Activated T-cell treated with anti-CD3 and anti-CD28 coated beads, Interleukin-2, amount 50 U/mL, for 48 hours (primary cell): ENCODE results near the gene RABEP1.
A peak's percentile ranks its signal among the peaks of the same experiment; 100 is the strongest.
"Not testable (repeated sequence)": the region's sequence is repeated elsewhere in the genome, so short reads cannot be mapped to it uniquely, and the experiment has no call there.

Experiments
- DNase-seq, 2 experiments: peaks; one replicate each; pipeline ENCODE4 v3.0.0-alpha.2; 2020

Gene RABEP1, protein sequence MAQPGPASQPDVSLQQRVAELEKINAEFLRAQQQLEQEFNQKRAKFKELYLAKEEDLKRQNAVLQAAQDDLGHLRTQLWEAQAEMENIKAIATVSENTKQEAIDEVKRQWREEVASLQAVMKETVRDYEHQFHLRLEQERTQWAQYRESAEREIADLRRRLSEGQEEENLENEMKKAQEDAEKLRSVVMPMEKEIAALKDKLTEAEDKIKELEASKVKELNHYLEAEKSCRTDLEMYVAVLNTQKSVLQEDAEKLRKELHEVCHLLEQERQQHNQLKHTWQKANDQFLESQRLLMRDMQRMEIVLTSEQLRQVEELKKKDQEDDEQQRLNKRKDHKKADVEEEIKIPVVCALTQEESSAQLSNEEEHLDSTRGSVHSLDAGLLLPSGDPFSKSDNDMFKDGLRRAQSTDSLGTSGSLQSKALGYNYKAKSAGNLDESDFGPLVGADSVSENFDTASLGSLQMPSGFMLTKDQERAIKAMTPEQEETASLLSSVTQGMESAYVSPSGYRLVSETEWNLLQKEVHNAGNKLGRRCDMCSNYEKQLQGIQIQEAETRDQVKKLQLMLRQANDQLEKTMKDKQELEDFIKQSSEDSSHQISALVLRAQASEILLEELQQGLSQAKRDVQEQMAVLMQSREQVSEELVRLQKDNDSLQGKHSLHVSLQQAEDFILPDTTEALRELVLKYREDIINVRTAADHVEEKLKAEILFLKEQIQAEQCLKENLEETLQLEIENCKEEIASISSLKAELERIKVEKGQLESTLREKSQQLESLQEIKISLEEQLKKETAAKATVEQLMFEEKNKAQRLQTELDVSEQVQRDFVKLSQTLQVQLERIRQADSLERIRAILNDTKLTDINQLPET

DNA sequence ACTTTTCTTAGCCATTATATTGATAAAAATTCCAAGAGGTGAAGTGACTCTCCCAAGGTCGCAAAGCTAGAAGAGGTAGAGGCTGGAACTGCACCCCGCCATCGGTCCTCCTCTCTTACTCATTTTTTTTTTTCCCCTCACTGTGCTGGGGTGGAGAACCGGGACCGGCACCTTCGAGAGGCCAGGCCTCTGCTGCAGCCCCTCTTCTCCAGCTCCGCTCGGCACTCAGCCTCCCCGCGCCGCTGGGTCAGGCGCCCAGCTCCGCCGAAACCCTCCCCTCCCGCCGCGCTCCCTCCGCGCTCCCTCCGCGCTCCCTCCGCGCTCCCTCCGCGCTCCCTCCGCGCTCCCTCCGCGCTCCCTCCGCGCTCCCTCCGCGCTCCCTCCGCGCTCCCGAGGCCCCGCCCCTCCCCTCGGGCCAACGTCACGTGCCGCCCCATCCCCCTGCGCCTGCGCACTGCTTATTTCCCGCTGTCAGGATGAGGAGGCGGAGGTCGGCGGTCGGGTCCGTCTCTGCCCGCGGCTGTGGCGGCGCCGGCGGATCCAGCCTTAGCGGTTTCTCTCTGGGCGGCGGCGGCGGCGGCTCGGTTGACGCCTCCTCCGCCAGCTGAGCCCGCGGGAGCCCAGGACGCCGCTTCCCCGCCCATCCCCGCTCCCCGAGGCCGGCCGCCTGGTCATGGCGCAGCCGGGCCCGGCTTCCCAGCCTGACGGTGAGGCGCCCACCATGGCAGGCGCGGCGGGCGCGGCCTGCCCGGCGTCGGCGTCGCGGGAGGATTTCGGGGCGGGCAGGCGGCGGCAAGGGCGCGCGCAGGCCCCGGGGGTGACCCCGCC lies at the start of gene RABEP1:
TSS of gene RABEP1 (plus strand) at position 471 of the 828 bp plus-strand sequence. CDS start at position 674, 203 bp downstream.
- DNase-seq, result peak; percentile 95 to 96

DNA sequence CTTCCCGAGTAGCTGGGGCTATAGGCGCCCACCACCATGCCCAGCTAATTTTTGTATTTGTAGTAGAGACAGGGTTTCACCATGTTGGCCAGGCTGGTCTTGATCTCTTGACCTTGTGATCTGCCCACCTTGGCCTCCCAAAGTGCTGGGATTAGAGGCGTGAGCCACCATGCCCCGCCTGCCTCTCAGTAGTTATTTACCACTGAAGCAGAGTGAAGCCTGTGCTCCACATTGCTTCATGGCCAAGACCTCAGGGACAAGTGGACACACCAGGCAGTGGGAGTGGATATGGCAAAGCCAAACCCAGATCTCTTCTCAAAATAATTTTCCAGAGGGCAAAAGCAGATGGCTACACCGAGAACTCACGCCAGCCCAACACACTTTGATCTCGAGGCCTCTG lies 48.6 kb upstream of the RABEP1 start:
- DNase-seq, result not testable (repeated sequence)

DNA sequence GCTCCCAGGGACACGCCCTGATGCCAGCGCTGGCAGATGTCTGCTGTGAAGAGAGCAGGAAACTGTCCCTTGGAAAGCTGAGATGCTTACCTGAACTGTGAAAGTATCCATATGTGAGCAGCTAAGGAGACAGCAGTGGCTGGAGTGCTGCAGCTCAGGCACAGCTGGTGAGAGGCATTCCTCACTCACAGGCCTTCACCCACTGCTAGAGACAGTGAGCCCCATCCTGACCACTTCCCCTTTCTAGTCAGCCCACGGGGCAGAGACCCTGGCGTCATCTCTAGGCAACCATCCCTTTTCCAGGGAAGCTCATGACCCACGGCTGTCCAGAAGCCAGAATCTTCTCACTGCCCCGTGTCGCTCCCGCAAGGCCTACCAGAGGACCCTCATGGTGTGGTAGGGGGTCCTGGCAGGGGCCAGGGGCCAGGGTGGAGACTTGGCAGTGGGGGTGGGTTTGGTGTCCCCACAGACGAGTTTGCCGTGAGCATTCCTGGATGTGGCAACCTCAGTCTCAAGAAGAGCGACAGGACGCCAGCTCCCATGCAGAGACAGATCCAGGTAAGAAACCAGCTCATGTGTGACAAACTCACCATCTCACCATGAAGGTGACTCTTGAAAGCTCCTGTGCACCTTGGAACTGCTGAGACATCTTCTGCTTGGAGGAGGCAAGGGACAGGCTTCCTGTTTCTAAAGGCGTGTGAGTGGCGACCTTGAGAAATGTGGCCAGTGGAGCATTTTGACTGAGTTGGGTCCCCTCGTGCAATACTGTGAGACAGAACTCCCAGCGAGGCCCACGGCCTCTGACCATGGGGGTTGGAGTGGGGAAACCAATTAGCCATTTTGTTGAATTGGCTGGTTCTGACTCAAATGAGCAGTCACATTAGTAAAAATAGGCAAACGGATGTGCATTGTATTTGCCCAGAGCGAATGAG lies 47.2 kb upstream of the RABEP1 start, which contains the start of gene SCIMP:
TSS of gene SCIMP (minus strand) at position 216 of the 932 bp plus-strand sequence. CDS start at position 111, 105 bp downstream.
- no peak for DNase-seq

DNA sequence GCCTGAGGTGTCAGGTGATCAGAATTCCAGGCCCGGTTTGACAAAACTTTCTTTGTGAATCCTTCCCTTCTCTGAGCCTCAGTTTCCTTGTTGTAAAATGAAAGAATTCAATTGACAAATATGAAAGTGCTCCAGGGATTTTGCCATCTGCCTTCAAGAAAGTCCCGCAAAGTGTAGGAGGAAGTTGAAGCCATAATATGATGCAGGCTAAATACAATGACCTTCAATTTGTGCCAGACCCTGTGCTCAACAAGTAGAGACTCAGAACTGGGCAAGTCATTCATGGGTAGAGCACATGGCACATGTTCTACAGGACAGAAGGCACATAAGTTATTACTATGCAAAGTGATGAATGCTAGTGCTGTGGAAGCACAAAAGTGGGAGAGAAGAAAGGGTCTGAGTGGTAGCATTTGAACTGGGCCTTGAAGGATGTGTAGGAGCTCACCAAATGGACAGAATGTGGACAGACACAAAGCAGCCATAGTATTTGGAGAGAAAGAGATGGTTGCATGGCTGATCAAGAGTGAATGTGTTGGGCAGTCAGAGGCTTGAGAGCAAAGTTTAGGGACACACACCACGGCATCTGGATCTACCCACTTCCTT lies 45.0 kb upstream of the RABEP1 start:
- DNase-seq, result no peak

DNA sequence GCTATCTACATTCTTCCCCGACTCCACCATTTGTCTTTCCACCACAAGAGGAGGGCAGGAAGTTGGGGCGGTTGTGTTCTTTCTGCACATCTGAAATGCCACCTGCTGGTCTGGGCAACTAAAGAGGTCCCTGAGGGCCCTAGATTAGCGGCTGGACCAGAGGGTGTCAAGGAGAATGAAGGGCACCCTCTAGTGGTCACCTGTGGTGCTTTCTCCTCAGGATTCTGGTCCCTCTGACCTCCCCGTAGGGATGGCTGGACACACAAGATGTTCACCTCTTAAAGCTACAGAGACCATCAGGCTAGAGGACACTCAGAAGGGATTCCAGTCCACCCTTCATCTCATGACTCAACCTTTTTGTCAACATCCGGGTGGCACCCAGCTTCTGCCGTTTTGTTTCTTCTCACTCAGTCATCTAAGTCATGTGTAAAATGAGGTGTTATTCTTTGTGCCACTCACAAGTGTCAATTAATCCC lies 44.5 kb upstream of the RABEP1 start:
- peak; percentile 63 to 70 for DNase-seq

DNA sequence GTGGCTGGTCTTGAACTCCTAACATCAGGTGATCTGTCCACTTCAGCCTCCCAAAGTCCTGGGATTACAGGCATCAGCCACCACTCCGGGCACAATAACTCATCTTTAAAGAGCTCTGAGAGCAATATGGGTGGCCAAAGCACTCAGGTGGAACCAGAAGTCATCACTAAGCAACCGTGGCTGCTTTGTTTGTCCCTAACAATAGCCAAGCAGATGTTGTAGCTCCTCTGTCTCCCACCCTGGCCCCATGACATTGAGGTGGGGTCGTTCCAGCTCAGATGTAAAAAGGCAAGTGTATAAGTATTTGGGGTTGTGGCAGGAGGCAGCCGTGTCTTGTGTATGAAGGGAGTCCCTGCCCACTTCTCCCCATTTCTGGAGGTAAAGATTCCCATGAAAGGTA lies 43.8 kb upstream of the RABEP1 start:
- DNase-seq, result no peak

DNA sequence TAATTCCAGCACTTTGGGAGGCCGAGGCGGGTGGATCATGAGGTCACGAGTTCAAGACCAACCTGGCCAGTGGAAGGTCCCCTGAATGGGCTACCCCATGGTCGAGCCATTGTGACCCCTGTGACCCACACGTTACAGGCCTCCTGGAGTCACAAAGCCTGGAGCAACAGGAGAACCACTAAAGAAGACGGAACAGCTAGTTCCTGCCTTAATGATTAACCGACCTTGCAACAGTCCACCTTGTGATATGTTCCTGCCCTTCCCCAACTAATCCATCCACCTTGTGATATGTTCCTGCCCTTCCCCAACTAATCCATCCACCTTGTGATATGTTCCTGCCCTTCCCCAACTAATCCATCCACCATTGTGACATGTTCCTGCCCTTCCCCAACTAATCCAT lies 42.3 kb upstream of the RABEP1 start:
- DNase-seq, result not testable (repeated sequence)

DNA sequence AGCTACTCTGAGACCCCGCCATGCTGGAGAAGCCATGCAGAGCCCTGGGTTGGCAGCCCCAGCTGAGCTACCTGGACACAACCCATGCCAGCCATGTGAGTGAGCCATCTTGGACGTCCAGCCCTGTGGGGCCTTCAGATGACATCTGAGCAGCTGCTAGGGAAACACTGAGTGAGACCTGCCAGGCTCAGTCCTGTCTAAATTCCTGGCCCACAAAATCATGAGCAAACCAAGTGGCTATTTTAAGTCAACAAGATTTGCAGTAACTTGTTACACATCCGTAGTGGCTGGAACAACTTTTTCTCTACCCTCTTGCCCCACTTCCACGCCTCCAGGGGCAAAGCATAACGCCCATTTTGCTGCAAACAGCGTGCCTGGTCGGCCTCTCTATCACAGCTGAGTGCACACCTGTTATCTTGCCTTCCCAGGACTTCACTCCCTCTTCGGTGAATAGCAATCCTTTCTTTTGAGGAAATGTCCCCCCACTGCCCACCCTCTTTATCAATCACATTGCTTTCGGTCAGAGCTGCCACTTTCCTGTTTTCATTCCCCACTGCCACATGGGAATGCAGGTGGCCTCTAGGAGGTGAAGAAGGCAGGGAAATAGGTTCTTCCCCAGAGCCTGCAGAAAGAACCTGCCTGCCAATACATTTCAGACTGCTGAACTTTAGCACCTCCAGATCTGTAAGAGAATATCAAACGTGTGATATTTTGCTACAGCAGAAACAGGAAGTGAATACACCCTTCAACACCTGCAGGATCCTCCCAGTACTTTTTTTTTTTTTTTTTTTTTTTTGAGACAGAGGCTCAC lies 40.0 kb upstream of the RABEP1 start:
- peak in 1 of 2 experiments; percentile 30 for DNase-seq

DNA sequence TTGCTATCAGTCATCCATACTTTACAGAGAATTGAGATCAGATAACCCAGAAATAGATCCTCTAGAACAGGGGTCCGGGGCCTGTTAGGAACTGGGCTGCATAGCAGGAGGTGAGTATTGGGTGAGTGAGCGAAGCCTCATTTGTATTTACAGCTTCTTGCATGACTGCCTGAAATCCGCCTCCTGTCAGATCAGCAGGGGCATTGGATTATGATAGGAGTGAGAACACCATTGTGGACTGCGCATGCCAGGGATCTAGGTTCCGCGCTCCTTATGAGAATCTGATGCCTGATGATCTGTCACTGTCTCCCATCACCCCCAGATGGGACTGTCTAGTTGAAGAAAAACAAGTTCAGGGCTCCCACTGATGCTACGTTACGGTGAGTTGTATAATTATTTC lies 34.5 kb upstream of the RABEP1 start:
- DNase-seq, result no peak

DNA sequence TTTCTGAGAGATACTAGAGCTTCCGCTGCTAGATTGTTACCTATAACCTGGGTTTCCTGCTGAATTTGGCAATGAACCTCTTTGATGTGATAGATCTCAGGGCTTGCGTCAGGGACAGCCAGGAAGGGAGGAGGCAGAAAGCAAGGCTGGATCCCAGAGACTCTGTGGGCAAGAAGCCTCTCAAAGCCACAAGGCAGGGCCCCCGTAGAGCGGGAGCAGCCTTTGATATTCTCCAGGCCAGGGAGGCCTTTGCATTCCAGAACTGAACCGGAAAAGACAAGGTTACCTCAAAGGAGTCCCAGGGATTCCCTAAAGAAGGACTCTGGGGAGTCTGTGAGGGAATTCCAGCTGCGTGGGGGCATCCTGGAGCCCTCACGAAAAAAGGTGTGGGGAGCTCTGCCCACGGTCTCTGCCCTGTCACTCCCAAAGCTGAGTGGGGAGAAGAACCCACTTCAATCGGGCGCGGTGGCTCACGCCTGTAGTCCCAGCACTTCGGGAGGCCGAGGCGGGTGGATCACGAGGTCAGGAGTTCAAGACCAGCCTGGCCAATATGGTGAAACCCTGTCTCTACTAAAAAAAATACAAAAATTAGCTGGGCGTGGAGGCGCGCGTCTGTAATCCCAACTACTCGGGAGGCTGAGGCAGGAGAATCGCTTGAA lies 33.1 kb upstream of the RABEP1 start:
- DNase-seq, result no peak

DNA sequence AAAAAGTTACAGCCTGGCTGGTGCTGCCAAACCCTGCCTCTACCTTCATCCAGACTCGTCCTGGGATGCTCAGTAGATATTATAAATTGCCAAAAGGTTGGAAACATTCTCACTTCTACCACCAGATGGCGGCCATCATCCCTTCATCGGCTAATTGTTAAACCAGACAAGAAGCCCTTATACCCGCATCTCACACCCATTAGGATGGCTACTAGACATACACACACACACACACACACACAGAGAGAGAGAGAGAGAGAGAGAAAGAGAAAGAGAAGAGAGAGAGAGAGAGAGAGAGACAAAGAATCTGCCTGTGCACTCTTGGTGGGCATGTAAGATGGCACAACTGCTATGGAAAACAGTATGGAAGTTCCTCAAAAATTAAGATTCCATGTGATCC lies 32.5 kb upstream of the RABEP1 start:
- DNase-seq, result peak; percentile 70 to 71

DNA sequence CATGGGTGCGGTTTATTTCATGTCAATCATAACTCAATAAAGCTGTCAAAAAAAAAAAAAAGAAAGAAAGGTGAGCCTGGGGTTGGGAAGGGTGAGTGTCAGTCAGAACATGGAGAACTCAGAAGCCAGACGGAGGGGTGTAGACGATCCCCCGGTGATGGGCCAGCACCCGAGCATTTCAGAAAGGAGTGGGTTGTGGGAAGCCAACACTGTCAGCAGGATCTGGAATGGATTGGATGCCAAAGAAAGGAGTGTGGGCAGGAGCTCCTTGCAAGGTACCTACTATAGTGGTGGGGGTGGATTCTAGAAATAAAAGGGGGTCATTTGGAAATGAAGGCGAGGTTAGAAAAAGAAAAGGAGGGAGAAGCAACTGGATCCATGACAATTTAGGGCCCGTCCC lies 27.7 kb upstream of the RABEP1 start:
- no peak for DNase-seq

DNA sequence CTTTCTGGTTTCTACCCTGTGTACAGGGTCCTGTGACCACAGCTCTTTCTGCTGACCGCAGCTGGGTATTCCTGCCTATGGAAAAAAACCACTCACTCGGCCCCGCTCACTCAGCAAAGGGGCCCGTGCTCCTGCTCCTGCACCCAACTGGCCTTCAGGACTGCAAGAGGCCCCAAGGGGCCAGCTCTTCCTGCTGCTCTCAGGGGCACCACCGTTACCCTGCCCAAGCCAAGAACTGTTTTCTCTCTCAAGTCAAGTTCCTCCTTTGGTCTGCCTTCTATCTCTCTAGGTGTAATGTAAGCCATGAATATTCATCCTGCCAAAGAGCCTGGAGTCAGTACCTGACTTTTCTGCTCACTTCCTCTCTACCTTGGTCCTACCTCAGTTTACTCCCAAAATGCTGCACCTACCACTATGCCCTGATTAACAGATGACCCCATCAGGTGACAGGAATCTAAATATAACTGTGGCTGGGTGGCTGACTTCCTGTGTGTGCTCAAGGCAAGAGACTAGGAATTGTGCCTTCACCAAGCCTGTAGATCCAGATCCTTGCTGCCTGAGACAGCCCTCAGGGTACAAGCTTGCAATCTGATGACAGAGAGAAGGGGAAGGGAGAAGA lies 27.1 kb upstream of the RABEP1 start:
- no peak for DNase-seq

DNA sequence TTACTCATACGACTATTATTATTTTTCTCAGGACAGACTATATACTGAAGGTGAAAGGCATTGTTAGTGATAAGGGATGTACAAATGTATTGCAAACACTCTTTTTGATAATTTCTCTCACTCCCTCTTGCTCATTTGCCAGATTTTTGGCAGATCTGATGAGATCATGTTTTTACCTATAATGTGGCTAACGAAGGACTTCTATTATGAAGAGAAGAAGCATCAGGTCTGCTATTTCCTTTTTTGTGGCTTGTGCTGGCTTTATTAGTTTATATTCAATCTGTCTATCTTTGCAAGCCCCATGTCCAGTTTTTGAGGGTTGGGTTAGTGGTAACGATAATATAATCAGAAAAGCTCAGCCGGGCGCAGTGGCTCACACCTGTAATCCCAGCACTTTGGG lies 25.0 kb upstream of the RABEP1 start:
- DNase-seq, result no peak

DNA sequence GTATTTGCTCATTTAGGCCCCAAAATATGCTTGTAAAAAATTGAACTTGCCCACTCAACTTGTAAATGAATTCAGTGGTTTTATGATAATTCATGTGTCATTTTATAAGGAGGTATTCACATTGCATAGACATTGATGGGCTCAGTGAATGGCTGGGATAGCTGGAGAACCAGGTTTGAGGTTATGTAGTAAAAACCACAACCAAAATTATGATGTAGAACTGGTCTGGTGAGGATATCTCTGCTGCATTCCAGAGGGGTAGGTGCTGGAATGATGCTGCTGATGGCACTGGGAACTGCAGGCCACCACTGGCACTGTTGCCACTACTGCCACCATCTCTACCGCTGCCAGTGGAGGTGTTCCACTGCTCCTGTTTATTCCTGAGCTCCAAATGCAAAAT lies 21.5 kb upstream of the RABEP1 start:
- DNase-seq, result no peak

DNA sequence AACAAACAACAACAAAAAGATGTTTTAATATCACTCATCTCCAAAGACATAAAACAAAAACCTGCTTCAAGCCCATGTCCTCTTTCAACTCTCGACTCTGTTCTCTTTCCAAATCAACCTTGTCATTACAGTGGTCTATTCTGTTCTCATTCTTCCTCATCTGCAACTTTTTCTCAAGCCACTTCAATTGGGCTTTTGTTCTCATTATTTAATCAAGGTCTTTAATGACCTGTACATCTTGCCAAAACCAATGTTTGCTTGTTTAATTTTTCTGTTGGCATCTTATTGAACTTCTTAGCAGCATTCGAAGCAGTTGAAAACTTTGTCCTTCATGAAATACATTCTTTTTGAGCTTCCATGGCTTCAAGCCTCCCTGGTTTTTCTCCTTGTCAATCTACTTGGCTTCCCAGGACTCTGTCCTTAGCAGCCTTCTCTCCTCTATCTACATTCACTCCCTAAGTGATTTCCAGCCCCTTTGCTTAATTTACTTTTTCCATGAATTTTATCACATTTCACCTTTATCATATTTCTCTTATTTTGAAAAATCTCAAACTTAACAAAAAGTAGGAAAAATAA lies 19.6 kb upstream of the RABEP1 start:
- no peak for DNase-seq

DNA sequence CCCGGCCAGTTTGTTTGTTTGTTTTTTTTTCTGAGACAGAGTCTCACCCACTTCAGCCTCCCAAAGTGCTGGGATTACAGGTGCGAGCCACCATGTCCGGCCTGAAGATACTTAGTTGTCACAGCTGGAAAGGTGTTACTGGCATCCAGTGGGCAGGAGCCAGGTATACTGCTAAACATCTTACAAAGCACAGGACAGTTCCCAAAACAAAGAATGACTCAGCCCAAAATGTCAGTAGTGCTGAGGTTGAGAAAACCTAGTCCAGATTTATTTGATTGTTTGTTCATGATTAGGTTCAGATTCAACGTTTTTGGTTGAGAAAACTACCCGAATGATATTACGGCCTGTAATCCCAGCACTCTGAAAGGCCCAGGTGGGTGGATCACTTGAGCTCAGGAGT lies 18.6 kb upstream of the RABEP1 start:
- no peak for DNase-seq

DNA sequence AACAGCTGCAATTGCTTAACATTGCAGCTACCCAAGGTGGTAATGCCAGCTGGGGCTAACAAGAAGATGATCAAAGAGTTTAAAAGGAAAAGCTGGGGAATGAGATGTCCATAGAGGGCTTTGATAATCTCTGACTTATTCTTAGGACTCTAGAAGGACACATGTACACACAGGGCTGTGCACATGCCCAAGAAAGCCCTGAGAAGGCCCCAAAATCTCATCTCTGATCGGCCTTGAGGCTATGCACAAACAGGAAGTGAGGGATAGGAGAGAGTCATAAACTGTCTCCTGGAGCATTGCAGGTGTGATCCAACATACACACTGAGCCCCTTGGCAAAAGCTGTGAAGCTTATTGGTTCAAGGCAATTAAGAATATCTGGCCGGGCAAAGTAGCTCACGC lies 17.2 kb upstream of the RABEP1 start:
- no peak for DNase-seq
